Mesenchymal stem cell (in vitro differentiated cells and primary cell): ENCODE data around the gene ABCC9. TPM values are rescaled to one million over a fixed set of nuclear protein-coding genes. Genes with fewer than 3 reads are reported as not detected.

Experiments used
- DNase-seq: peaks from one replicate; pipeline ENCODE4 v3.0.0-alpha.2; 2013
- H2AFZ ChIP-seq: one replicate; pipeline ENCODE4 v1.6.1; 2013; ENCODE audit warnings: low read depth, mild to moderate bottlenecking, control low read depth, inconsistent platforms, low read length, moderate library complexity
- H2AK5ac ChIP-seq: 2 replicates; pipeline ENCODE4 v1.6.1; 2013; ENCODE audit warnings: low read length, moderate library complexity, mild to moderate bottlenecking, inconsistent platforms; ENCODE audit not compliant: severe bottlenecking
- H2BK120ac ChIP-seq: one replicate; pipeline ENCODE4 v1.6.1; 2013; ENCODE audit warnings: low read depth, mild to moderate bottlenecking, inconsistent platforms, low read length, moderate library complexity
- H2BK12ac ChIP-seq, 2 experiments: one replicate each; pipeline ENCODE4 v1.6.1; 2013; ENCODE audit warnings: inconsistent platforms in 2 of 2, low read length in 2 of 2, mild to moderate bottlenecking in 2 of 2, moderate library complexity in 2 of 2, control low read depth in 1 of 2
- H2BK15ac ChIP-seq: one replicate; pipeline ENCODE4 v1.6.1; 2013; ENCODE audit warnings: mild to moderate bottlenecking, low read depth, inconsistent platforms; ENCODE audit not compliant: poor library complexity, severe bottlenecking
- H2BK5ac ChIP-seq: 2 replicates; pipeline ENCODE4 v1.6.1; 2013; ENCODE audit warnings: low read depth, mild to moderate bottlenecking, low read length, control low read depth, inconsistent platforms; ENCODE audit not compliant: poor library complexity, severe bottlenecking
- H3K14ac ChIP-seq, 2 experiments: one replicate each; pipeline ENCODE4 v1.6.1; 2013; ENCODE audit warnings: inconsistent platforms in 2 of 2, low read length in 2 of 2, control low read depth in 1 of 2, mild to moderate bottlenecking in 1 of 2, moderate library complexity in 1 of 2
- H3K18ac ChIP-seq, 2 experiments: one replicate each; pipeline ENCODE4 v1.6.1; 2013; ENCODE audit warnings: inconsistent platforms in 2 of 2, low read length in 2 of 2, control low read depth in 1 of 2, low read depth in 1 of 2, mild to moderate bottlenecking in 1 of 2
- H3K23ac ChIP-seq, 2 experiments: one replicate each; pipeline ENCODE4 v1.6.1; 2013; ENCODE audit warnings: inconsistent platforms in 2 of 2, low read length in 2 of 2, mild to moderate bottlenecking in 2 of 2, moderate library complexity in 2 of 2, control low read depth in 1 of 2
- H3K27ac ChIP-seq: 2 replicates; pipeline ENCODE4 v1.5.1; 2013; ENCODE audit warnings: mild to moderate bottlenecking, moderate library complexity, low read length, control low read depth, inconsistent platforms; ENCODE audit not compliant: poor library complexity, severe bottlenecking
- H3K27me3 ChIP-seq, 2 experiments: 2 replicates each; pipeline versions ENCODE4 v1.6.1 to v1.7.0; 2013; ENCODE audit warnings: low read length in 2 of 2, mild to moderate bottlenecking in 2 of 2, moderate library complexity in 2 of 2, control low read depth in 1 of 2, inconsistent platforms in 1 of 2; ENCODE audit not compliant: control insufficient read depth in 1 of 2, insufficient read depth in 1 of 2
- H3K36me3 ChIP-seq, 2 experiments: 2 replicates each; pipeline versions ENCODE4 v1.6.1 to v1.7.0; 2013; ENCODE audit warnings: low read length in 2 of 2, control low read depth in 1 of 2, inconsistent platforms in 1 of 2, low read depth in 1 of 2, mild to moderate bottlenecking in 1 of 2; ENCODE audit not compliant: insufficient read depth in 2 of 2, control insufficient read depth in 1 of 2
- H3K4ac ChIP-seq, 2 experiments: one replicate each; pipeline ENCODE4 v1.6.1; 2013; ENCODE audit warnings: inconsistent platforms in 2 of 2, low read length in 2 of 2, mild to moderate bottlenecking in 2 of 2, moderate library complexity in 2 of 2, control low read depth in 1 of 2, low read depth in 1 of 2
- H3K4me1 ChIP-seq: 2 replicates; pipeline ENCODE4 v1.6.1; 2013; ENCODE audit warnings: low read depth, low read length, control low read depth; ENCODE audit not compliant: control insufficient read depth, insufficient read depth
- H3K4me2 ChIP-seq: 2 replicates; pipeline ENCODE4 v1.6.1; 2013; ENCODE audit warnings: low read length, mild to moderate bottlenecking, inconsistent platforms; ENCODE audit not compliant: poor library complexity, severe bottlenecking
- H3K4me3 ChIP-seq, 2 experiments: 2 replicates each; pipeline versions ENCODE4 v1.5.1 to v1.7.0; 2013; ENCODE audit warnings: low read length in 2 of 2, mild to moderate bottlenecking in 2 of 2, control low read depth in 1 of 2, low read depth in 1 of 2; ENCODE audit not compliant: insufficient read depth in 1 of 2
- H3K79me1 ChIP-seq: replicated peaks from 2 replicates; pipeline ENCODE4 v1.6.1; 2013; ENCODE audit warnings: mild to moderate bottlenecking, control low read depth, low read length, inconsistent platforms; ENCODE audit not compliant: poor library complexity, severe bottlenecking
- H3K9ac ChIP-seq: 2 replicates; pipeline ENCODE4 v1.7.0; 2013; ENCODE audit warnings: mild to moderate bottlenecking, low read length, moderate library complexity
- H3K9me3 ChIP-seq: 2 replicates; pipeline ENCODE4 v1.7.0; 2013; ENCODE audit warnings: mild to moderate bottlenecking, low read length; ENCODE audit not compliant: control insufficient read depth
- H4K8ac ChIP-seq: one replicate; pipeline ENCODE4 v1.6.1; 2013; ENCODE audit warnings: inconsistent platforms, mild to moderate bottlenecking, low read length, moderate library complexity
- H4K91ac ChIP-seq: one replicate; pipeline ENCODE4 v1.6.1; 2013; ENCODE audit warnings: mild to moderate bottlenecking, low read length, inconsistent platforms
- WGBS: methylation state at CpG from one replicate; pipeline ENCODE4 v1.1.7; 2013; ENCODE audit warnings: mixed read lengths; 5-methylcytosine and 5-hydroxymethylcytosine counted together
- polyA plus RNA-seq, 2 experiments: library from polyadenylated mRNA; stranded (reverse); fragments of 200-250 nt; gene quantifications; one replicate each; pipeline ENCODE4 v1.2.3, GENCODE V29; 2013

ABCC9 gene
- polyA plus RNA-seq (2013, experiment 1 of 2) = 0.01 TPM
- 0.01 TPM for polyA plus RNA-seq (2013, experiment 2 of 2)

- Histone ChIP-seq H3K4me3 (peak within 1 kb of the TSS; percentile 59 to 90), H3K9ac (peak within 1 kb of the TSS; percentile 90), H3K23ac (no peak within 1 kb of the TSS), H3K9me3 (peaks cover 5% of the 10 kb centered on the region), H3K27ac (peak within 1 kb of the TSS; percentile 37), H3K4me1 (peaks cover 5% of the 10 kb centered on the region), H3K79me1 (no peaks in the 10 kb centered on the region), H3K14ac (no peak within 1 kb of the TSS), H3K27me3 (no peaks in the 10 kb centered on the region), H2BK120ac (peak within 1 kb of the TSS; percentile 8), H2AFZ (peak within 1 kb of the TSS; percentile 32), H3K36me3 (peaks cover 0 to under 1% of the 10 kb centered on the region in 2 experiments), H3K18ac (no peak within 1 kb of the TSS), H4K91ac (no peak within 1 kb of the TSS), H2BK12ac (no peak within 1 kb of the TSS), H4K8ac (no peak within 1 kb of the TSS), H3K4ac (no peak within 1 kb of the TSS), H2BK5ac (no peak within 1 kb of the TSS), H2AK5ac (peak within 1 kb of the TSS; percentile 6), H2BK15ac (no peak within 1 kb of the TSS), H3K4me2 (peak within 1 kb of the TSS; percentile 70)
- 3% methylated on average over 29 of the region's 42 CpGs for WGBS
- DNase-seq = peak; percentile 25
Measured at GRCh38 chr12:21940549-21941505, at the start of gene ABCC9. Gene ABCC9 (minus strand): TSS chr12:21941426. CDS start chr12:21936674, 4,752 bp downstream.

- H3K4ac ChIP-seq = no peak overlapping the region
- H2AK5ac ChIP-seq = no peak overlapping the region
- H2BK15ac ChIP-seq = no peak overlapping the region
- H3K18ac ChIP-seq = no peak overlapping the region
- no peak overlapping the region for H3K27ac ChIP-seq
- H3K4me1 ChIP-seq = peaks cover 2% of the 10 kb centered on the region
- WGBS = 26% methylated on average over 3 of the region's 5 CpGs
- H3K9ac ChIP-seq = no peak overlapping the region
- no peak overlapping the region for H2AFZ ChIP-seq
- no peak overlapping the region for H3K4me3 ChIP-seq
- peak; percentile 12 for DNase-seq
- H3K9me3 ChIP-seq = no peaks in the 10 kb centered on the region
- no peak overlapping the region for H3K4me2 ChIP-seq
- no peak overlapping the region for H2BK120ac ChIP-seq
- H3K79me1 ChIP-seq = no peaks in the 10 kb centered on the region
- no peak overlapping the region for H3K14ac ChIP-seq
- no peak overlapping the region for H3K23ac ChIP-seq
- no peak overlapping the region for H4K91ac ChIP-seq
- no peaks in the 10 kb centered on the region for H3K36me3 ChIP-seq
- no peak overlapping the region for H2BK5ac ChIP-seq
- no peaks in the 10 kb centered on the region for H3K27me3 ChIP-seq
- H4K8ac ChIP-seq = no peak overlapping the region
- no peak overlapping the region for H2BK12ac ChIP-seq
Measured at GRCh38 chr12:21989819-21990412, 48.7 kb upstream of the ABCC9 start.

DNA sequence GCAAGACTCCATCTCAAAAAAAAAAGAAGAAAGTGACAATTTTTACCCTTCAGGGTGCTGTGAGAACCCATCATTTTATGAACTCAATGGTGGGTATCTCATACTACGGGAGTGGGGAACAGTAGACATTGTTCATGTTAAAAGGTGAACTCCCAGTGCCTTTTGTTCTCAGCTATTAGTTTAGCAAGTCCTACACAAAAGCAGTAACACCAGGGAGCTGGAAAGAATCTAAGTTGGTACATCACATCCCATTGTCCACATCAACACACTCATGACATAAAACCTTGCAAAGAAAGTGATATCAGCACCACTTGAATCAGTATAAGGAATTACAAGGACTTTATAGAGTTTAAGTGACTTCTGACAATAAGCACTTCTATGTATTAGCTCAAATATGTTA, 47.4 kb upstream of the ABCC9 start:
- no peak overlapping the region for H4K91ac ChIP-seq
- no peak overlapping the region for H3K14ac ChIP-seq
- 100% methylated on average over 1 of the region's 1 CpG for WGBS
- no peak overlapping the region for H2AK5ac ChIP-seq
- no peak overlapping the region for H2BK5ac ChIP-seq
- no peaks in the 10 kb centered on the region for H3K27me3 ChIP-seq
- H3K4ac ChIP-seq = no peak overlapping the region
- H3K27ac ChIP-seq = no peak overlapping the region
- H2AFZ ChIP-seq = no peak overlapping the region
- no peak overlapping the region for H2BK120ac ChIP-seq
- no peak overlapping the region for H3K4me3 ChIP-seq
- H3K4me2 ChIP-seq = no peak overlapping the region
- H3K23ac ChIP-seq = no peak overlapping the region
- DNase-seq = no peak
- no peak overlapping the region for H4K8ac ChIP-seq
- H3K36me3 ChIP-seq = no peaks in the 10 kb centered on the region
- no peak overlapping the region for H2BK15ac ChIP-seq
- no peak overlapping the region for H3K9ac ChIP-seq
- no peak overlapping the region for H3K18ac ChIP-seq
- H3K79me1 ChIP-seq = no peaks in the 10 kb centered on the region
- H3K9me3 ChIP-seq = no peaks in the 10 kb centered on the region
- H3K4me1 ChIP-seq = peaks cover 2% of the 10 kb centered on the region
- no peak overlapping the region for H2BK12ac ChIP-seq

- peaks cover 2% of the 10 kb centered on the region for H3K4me1 ChIP-seq
- H2AFZ ChIP-seq = no peak overlapping the region
- H3K14ac ChIP-seq = no peak overlapping the region
- H3K9ac ChIP-seq = no peak overlapping the region
- no peaks in the 10 kb centered on the region for H3K27me3 ChIP-seq
- H2AK5ac ChIP-seq = peak overlapping the region; percentile 75
- no peak overlapping the region for H2BK15ac ChIP-seq
- H2BK120ac ChIP-seq = no peak overlapping the region
- WGBS = 94% methylated on average over 6 of the region's 6 CpGs
- H4K91ac ChIP-seq = no peak overlapping the region
- H2BK5ac ChIP-seq = no peak overlapping the region
- H3K18ac ChIP-seq = no peak overlapping the region
- no peak overlapping the region for H2BK12ac ChIP-seq
- H3K36me3 ChIP-seq = no peaks in the 10 kb centered on the region
- H3K9me3 ChIP-seq = no peaks in the 10 kb centered on the region
- H3K4me3 ChIP-seq = no peak overlapping the region
- no peak for DNase-seq
- H3K4ac ChIP-seq = no peak overlapping the region
- H3K79me1 ChIP-seq = no peaks in the 10 kb centered on the region
- no peak overlapping the region for H4K8ac ChIP-seq
- H3K27ac ChIP-seq = no peak overlapping the region
- H3K4me2 ChIP-seq = no peak overlapping the region
- H3K23ac ChIP-seq = no peak overlapping the region
Measured at GRCh38 chr12:21987755-21988154, 46.5 kb upstream of the ABCC9 start.
